ENCODE results near the gene ZNF160. TPM values are rescaled to one million over a fixed set of nuclear protein-coding genes. Genes with fewer than 3 reads are reported as not detected.
"Not testable (repeated sequence)": the region's sequence is repeated elsewhere in the genome, so short reads cannot be mapped to it uniquely, and the experiment has no call there.

The ZNF160 gene
- total RNA-seq, 1 experiment from 2014 or later = 18.6 TPM

DNA sequence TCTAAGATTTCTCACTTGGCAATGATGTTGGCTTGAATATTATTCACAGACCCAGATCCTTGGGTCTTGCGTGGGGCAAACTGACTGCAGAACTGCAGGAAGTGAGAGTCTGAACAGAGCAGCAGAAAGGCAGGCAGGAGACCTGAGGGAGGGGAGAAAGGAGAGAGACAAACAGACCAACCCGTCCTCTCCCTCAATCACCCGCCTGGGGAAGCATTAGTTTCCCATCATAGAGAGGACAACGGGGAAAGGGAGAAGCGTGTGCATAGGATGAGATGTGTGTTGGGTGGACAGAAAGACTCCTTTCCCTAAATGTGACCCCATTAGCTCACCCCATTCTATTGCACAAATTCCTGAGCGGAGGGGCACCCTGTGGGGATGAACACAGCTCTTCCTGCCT lies 6.6 kb downstream of the ZNF160 start:
- in situ Hi-C loops (cut with HindIII; ENCODE audit: low sequenced_read_pairs); DNase-seq (ENCODE audit: low spot score): not testable (repeated sequence)

DNA sequence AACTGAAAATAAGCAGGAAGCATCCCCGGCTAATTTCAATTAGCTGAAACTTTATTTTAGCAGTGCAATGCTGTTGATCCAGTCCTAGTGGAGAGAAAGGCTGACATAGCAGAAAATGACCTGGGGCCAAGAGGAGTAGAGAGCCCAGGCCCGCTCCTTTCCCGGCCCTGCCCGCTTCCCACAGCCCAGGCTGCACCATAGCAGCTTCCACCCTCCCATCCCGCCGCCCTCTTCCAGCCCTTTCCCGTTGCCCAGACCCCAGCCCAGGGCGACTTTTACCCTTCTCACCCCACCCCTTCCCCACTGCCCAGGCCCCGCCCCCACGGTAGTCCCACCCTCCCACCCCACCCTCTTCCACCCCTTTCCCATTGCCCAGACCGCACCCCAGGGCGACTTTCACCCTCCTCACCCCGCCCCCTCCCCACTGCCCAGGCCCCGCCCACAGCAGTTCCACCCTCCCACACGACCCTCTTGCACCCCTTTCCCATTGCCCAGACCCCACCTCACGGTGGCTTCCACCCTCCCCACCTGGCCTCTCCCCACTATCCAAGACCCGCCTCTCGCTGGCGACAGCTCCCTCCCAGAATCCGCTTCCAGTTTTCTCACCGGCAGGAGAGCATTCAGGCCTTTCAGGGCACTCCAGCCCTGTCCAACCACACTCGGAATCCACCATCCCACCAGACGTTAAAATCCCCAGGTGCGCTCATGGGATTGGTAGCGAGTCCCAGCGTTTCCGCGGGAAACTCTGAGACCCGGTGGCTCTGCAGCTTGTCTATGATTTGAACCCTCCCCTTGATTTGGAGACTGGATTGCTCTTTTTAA lies 8.3 kb downstream of the ZNF160 start:
- no peak for DNase-seq (ENCODE audit: low spot score)
- in situ Hi-C loops (cut with HindIII; ENCODE audit: low sequenced_read_pairs) = no loop called here

GRCh38 chr19:53092723-53093122 lies 10.5 kb downstream of the ZNF160 start:
- DNase-seq (ENCODE audit: low spot score) = no peak
- in situ Hi-C loops (cut with HindIII; ENCODE audit: low sequenced_read_pairs) = no loop called here

DNA sequence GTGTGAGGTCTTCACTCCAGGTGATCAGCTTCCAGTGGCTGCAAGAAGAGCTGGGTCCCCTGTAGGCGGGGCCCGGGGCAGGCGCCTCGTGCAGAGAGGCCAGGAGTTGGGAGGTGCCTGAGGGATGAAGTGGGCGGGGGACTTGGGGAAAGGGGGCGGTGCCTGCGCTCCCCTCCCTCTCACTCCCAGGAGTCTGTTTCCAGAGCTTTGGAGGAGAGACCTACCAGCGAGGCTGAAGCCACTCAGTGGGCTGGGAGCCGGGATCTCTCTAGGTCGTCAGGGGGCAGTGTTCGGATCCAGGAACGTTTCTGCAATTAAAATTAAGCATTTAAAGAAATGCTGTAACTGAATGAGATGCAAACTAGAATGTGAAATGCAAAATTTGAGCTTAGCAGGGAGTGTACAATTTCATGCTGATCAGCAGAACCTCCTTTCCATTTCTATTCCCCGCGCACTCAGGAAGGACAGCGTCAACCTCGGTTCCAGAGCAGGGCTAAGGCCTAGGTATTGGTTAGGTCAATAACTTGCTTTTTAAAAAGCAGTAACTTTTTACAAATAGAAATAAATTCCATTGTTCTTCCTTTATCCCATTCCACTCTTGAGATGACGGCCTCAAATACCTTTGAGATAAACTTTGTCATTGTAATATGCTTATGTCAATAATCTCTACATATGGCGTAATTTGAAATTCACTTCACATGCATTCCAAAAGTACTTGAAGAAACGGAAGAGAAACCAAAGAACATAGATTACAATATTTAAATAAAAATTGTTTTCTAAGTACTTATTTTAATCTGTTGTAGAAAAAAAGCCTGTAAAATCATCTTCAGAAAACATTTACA lies 11.6 kb downstream of the ZNF160 start:
- no peak for DNase-seq (ENCODE audit: low spot score)
- in situ Hi-C loops (cut with HindIII; ENCODE audit: low sequenced_read_pairs) = no loop called here

- in situ Hi-C loops (cut with HindIII; ENCODE audit: low sequenced_read_pairs) = no loop called here
- no peak for DNase-seq (ENCODE audit: low spot score)
Observed at GRCh38 chr19:53088091-53088490, 15.1 kb downstream of the ZNF160 start.

- in situ Hi-C loops (cut with HindIII; ENCODE audit: low sequenced_read_pairs) = no loop called here
- peak; percentile 23 for DNase-seq (ENCODE audit: low spot score)
Observed at GRCh38 chr19:53086949-53087348, 16.3 kb downstream of the ZNF160 start.

DNA sequence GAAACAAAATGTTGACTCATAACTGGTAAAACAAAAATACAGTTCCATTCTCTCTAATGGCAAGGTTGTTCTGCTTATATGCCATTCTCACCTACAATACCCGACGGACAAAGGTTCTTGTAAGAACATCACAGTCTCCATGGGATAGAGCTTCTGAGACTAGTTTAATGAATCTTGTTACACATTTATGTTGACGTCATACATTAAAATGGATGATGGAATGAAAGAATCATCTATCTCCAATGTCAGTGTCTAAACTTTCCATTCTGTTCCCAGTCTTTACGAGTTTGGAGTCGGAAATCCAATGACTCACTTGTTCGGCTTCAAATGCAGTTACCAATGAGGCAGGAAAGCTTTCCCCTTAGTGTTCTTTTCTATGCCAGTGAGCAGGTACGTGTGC lies 17.7 kb downstream of the ZNF160 start:
- in situ Hi-C loops (cut with HindIII; ENCODE audit: low sequenced_read_pairs) = no loop called here

DNA sequence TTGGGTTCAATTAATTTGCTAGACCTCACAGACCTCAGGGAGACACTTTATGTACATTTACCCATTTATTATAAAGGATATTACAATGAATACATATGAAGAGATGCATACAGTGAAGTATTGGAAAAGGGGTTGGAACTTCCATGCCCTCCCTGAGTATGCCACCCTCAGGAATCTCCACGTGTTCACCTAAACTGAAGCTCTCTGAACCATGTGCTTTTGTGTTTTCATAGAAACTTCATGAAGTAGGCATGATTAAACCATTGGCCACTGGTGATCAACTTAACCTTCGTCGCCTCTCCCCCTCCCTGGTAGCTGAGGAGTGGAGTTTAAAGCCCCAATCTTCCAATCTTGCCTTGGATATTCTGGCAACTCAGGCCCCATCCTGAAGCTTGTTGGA lies 20.3 kb downstream of the ZNF160 start:
- in situ Hi-C loops (cut with HindIII; ENCODE audit: low sequenced_read_pairs) = no loop called here
- DNase-seq (ENCODE audit: low spot score) = no peak

More for the DNA sequence above, 17.7 kb downstream of the ZNF160 start:
- DNase-seq (ENCODE audit: low spot score) = no peak

GRCh38 chr19:53079313-53079924 lies 23.8 kb downstream of the ZNF160 start:
- in situ Hi-C loops (cut with HindIII; ENCODE audit: low sequenced_read_pairs) = no loop called here
- no peak for DNase-seq (ENCODE audit: low spot score)

DNA sequence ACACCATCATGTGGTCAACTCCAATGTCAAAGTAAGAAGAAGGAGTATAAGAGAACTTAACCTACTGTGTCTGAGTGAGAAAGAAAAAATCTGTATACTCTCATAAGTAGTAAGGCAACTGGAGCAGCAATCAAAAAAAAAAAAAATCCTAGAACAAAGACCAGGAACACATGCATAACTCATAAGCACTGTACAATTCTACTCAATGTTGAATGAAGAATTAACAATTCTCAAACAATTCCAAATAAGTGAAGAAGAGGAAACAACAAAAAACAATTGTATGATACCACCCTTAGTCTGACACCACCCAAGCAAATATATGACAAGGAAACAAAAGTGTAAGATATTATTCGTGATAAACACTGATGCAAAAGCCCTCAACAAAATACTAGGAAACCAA lies 24.6 kb downstream of the ZNF160 start:
- DNase-seq (ENCODE audit: low spot score) = no peak
- in situ Hi-C loops (cut with HindIII; ENCODE audit: low sequenced_read_pairs) = no loop called here

GRCh38 chr19:53076984-53077383 lies 26.2 kb downstream of the ZNF160 start:
- in situ Hi-C loops (cut with HindIII; ENCODE audit: low sequenced_read_pairs) = no loop called here
- peak; percentile 85 for DNase-seq (ENCODE audit: low spot score)

DNA sequence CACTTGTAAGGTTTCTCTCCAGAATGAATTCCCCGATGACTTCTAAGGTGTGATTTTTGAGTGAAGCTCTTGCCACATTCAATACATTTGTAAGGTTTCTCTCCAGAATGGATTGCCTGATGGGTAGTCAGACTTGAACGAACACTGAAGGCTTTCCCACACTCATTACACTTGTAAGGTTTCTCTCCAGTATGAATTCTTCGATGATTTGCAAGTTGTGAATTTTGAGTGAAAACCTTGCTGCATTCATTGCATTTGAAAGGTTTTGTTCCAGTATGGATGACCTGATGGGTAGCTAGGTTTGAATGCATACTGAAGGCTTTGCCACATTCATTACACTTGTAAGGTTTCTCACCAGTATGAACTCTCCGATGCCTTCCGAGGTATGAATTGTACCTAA lies 34.4 kb downstream of the ZNF160 start:
- in situ Hi-C loops (cut with HindIII; ENCODE audit: low sequenced_read_pairs) = no loop called here
- DNase-seq (ENCODE audit: low spot score) = no peak

GRCh38 chr19:53068199-53068598 lies 35.0 kb downstream of the ZNF160 start:
- DNase-seq (ENCODE audit: low spot score) = no peak
- in situ Hi-C loops (cut with HindIII; ENCODE audit: low sequenced_read_pairs) = no loop called here

GRCh38 chr19:53057904-53058580 lies 45.2 kb downstream of the ZNF160 start:
- peak; percentile 64 for DNase-seq (ENCODE audit: low spot score)
- in situ Hi-C loops (cut with HindIII; ENCODE audit: low sequenced_read_pairs) = no loop called here

DNA sequence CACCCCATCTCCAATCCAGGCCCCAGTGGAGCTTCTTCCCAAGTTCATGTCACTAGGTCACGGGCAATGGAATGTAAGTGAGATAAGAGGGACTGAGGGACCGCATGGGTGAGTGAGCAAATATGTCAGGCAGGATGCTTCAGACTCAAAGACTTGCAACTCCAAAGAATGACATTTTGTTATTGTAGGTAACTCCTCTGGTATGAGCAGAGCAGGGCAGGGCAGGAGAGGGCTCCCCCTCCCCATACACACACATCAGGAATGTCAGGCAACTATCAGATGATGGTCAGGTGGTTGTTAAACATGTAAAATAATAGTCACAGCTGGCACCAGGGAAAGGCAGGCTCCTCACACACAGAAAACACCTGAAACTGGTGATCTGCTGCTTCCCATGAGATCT lies 48.1 kb downstream of the ZNF160 start:
- in situ Hi-C loops (cut with HindIII; ENCODE audit: low sequenced_read_pairs) = no loop called here

DNA sequence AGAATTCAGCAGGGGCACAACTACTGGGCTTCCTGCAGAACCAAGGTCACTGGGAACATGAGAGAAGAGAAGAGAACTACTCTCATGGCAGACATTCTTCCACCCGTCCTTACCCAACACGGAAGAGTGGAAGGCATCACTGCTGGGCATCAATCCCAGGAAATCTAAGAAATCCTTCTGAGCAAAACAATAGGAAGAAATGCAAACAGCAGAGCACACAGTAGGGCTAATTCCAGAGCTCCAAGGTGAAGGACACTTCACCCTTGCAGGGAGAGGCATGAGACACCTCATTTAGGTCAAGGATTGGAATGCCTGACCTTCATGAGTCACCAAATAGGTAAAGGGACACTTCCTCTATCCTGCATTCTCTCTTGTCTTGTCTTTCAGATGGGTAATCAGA lies 55.8 kb downstream of the ZNF160 start:
- no peak for DNase-seq (ENCODE audit: low spot score)
- in situ Hi-C loops (cut with HindIII; ENCODE audit: low sequenced_read_pairs) = no loop called here

More for the DNA sequence above, 48.1 kb downstream of the ZNF160 start:
- DNase-seq (ENCODE audit: low spot score) = no peak

- in situ Hi-C loops (cut with HindIII; ENCODE audit: low sequenced_read_pairs) = no loop called here
- no peak for DNase-seq (ENCODE audit: low spot score)
Observed at GRCh38 chr19:53045536-53045935, 57.7 kb downstream of the ZNF160 start.

GRCh38 chr19:53041366-53041765 lies 61.9 kb downstream of the ZNF160 start:
- DNase-seq (ENCODE audit: low spot score) = no peak
- in situ Hi-C loops (cut with HindIII; ENCODE audit: low sequenced_read_pairs) = no loop called here
